ENCODE measurements around the gene SYS1.

Gene SYS1

GRCh38 chr20:45392733-45393132, 29.8 kb downstream of the SYS1 start:
- DNase-seq: no peak

DNA sequence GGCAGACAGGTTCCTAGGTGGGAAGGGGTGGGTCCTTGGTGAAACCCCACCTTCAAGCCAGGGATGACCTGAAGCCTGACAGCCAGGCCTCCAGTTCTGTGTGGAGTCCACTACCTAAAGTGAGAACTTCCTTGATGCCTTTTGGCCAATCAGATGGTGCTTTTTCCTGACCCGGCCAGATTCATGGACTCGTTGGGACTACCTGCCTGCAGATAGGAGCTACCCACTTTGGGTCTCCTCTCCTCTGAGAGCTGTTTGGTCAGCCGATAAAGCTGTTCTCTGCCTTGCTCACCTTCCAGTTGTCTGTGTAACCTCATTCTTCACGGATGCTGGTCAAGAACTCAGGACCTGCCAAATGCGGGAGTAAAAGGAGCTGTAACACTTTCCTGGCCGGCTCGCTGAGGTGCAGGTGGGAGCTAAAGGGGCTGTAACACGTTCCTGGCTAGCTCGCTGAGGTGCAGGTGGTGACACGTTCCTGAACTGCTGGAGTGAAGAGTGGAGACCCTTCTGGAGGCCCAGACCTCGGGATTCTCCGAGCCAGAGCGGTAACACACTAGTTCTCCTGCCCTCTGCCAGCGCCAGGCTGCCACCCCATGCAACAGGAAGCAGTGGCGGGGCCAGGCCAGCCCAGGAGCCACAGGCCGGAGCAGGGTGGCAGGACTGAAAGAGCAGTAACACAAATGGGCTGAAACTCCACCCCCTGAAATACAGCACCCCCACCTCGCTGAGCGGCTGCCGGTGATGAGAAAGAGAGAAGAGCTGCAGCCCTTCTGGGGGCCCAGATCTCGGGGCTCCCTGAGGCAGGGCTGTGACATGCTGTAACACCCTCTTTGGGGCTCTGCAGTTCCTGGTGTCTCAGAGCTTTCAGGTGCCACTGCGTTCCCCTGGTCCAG, 31.5 kb downstream of the SYS1 start:
- DNase-seq: no peak

DNA sequence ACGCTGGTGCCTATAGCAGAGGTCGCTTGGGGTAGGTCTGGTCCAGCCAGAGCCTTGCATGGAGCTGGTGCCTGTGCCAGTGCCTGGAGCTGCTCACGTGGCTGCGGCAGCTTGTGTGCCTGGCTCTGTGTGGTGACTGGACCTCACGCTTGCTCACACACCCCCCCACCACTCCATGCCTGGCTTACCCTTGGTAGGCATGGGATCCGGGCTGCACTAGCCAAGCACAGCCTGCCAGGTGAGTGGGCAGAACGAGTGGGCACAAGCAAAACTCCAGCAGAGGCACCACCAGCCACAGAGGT, 32.1 kb downstream of the SYS1 start:
- no peak for DNase-seq

GRCh38 chr20:45399018-45399417, 36.1 kb downstream of the SYS1 start:
- DNase-seq: no peak

DNA sequence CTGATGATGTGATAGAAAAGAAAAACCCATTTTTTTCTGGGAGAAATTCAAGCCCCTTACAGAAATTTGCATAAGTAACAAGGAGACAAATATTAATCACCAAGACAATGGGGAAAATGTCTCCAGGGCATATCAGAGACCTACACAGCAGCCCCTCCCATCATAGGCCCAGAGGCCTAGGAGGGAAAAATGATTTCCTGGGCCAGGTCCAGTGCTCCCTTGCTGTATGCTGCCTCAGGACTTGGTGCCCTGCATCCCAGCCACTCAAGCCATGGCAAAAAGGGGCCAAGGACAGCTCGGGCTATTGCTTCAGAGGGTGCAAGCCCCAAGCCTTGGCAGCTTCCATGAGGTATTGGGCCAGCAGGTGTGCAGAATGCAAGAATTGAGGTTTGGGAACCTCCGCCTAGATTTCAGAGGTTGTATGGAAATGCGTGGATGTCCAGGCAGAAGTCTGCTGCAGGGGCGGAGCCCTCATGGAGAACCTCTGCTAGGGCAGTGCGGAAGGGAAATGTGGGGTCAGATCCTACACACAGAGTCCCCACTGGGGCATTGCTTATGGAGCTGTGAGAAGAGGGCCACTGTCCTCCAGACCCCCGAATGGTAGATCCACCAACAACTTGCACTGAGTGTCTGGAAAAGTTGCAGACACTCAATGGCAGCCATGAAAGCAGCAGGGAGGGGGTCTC, 37.5 kb downstream of the SYS1 start:
- no peak for DNase-seq

DNA sequence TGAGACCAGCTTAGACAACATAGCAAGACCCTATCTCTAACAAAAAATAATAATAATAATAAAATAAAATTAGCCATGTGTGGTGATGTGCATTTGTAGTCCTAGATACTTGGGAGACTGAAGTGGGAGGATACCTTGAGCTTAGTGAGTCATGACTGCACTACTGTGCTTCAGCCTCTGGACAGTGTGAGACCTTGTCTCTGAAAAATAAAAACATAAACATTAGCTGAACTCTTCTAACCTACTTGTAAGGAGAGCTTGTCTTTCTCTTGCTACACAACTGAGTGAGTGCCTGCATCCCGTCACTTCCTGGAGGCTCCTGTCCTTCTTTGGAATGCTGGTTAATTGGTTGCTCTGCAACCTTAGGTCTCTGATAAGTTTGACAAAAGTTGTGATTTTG, 40.0 kb downstream of the SYS1 start:
- no peak for DNase-seq

DNA sequence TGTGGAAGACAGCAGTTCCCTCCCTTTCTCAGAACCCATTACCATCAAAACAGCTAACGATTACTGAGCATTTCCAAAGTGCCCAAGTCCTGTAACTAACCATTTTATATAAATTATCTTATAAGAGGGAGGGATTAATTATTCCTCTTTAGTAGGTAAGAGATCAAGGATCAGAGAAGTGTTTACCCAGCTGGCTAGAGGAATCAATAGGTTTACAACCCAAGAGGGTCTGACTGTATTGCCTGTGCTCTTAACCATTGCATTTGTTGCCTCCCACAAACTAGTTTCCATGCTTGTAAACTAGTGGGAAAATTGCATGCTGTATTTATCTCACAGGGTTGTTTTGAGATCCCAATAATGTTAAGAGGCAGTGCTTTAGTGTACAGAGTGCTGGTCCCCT, 41.5 kb downstream of the SYS1 start:
- no peak for DNase-seq

DNA sequence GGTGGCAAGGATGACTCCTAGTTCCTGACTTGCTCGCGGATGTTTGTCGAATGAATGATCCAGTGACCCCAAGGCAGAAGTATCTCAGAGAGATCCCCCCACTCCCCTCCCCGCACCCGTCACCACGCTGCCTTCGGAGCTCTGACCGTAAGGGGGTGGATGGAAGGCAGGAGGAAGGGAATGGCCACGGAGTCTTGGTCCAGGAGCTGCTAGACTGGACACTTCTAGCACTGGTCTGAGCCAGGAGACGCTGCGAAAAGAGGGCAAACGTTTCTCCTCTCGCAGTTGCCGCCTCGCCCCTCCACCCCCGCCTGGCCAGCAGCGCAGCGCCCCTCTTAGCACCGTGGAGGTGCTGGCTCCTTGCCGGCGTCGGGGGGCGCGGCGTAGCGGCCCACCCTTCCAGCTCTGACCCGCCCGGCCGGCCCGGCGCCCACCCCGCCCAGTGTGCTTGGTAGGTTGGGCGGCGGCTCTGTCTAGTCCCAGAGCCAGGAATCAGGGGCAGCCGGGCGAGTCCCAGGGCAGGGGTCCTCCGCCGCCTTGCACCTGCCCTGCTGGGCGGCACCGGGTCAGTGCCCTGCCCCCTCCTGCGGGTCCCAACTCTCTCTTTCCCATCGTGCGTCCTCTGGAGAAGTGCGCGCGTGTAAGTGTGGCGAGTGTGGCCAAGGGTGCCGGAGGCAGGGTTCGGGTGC, 42.8 kb downstream of the SYS1 start:
- no peak for DNase-seq

GRCh38 chr20:45406260-45407066, 43.5 kb downstream of the SYS1 start:
- peak; percentile 28 for DNase-seq

GRCh38 chr20:45407067-45407745, 44.2 kb downstream of the SYS1 start:
- no peak for DNase-seq

- no peak for DNase-seq
These were observed 45.1 kb downstream of the SYS1 start, which contains the start of gene DBNDD2 for GRCh38 chr20:45407783-45408645. Gene DBNDD2 (plus strand): TSS chr20:45408289. CDS start chr20:45408468, 179 bp downstream.

- peak; percentile 84 for DNase-seq
These were observed 45.8 kb downstream of the SYS1 start for GRCh38 chr20:45408646-45409213.

DNA sequence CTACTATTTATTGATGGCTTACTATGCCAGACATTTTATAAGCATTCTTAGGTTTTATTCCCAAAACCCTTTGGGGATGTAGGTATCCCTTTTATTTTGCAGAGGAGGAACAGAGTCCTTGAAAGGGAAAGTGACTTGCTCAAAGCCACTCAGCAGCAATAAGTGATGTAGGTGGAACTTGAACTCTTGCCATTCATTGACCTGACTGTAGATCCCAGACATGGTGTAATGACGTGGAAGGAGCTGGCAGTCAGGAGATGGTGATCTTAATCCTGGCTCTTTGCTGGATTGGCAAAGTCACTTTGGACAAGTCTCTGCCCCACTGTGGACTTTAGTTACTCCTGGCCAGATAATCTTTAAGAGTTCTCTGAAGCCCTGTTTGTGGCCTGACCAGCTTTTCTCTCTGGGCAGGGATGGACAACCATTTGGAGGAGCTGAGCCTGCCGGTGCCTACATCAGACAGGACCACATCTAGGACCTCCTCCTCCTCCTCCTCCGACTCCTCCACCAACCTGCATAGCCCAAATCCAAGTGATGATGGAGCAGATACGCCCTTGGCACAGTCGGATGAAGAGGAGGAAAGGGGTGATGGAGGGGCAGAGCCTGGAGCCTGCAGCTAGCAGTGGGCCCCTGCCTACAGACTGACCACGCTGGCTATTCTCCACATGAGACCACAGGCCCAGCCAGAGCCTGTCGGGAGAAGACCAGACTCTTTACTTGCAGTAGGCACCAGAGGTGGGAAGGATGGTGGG, 46.7 kb downstream of the SYS1 start:
- peak; percentile 57 for DNase-seq

- DNase-seq: no peak
These were observed 47.9 kb downstream of the SYS1 start for GRCh38 chr20:45410887-45411286.

- DNase-seq: no peak
These were observed 49.7 kb downstream of the SYS1 start for GRCh38 chr20:45412653-45413052.

GRCh38 chr20:45413479-45413878, 50.5 kb downstream of the SYS1 start:
- DNase-seq: no peak

DNA sequence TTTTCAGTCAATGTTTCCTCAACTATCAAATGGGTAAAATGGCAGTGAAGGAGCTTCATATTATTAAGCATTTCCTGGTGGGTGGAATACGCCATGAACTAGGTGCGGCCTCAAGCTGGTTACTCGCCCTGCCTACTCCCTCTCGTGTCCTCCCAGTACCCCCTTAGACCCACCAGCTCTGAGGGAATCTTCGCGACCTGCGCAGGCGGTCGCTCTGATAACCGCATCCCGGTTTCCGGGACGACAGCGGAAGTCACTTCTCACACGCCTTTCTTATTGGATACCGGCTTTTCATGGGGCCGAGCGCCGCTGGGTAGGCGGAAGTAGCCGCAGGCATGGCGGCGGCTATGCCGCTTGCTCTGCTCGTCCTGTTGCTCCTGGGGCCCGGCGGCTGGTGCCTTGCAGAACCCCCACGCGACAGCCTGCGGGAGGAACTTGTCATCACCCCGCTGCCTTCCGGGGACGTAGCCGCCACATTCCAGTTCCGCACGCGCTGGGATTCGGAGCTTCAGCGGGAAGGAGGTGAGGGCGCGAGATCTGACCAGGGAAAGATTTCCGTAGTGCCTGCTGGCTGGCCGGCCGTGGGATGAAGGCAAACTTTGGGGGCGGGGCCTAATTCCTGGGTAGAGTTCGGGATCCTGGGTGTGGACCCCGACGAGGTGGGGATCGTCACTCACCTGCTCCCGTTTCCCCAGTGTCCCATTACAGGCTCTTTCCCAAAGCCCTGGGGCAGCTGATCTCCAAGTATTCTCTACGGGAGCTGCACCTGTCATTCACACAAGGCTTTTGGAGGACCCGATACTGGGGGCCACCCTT, 53.1 kb downstream of the SYS1 start, which contains the start of gene PIGT:
PIGT (plus strand) TSS at position 320 of the 816 bp plus-strand sequence; CDS start at position 336, 16 bp downstream.
- peak; percentile 90 for DNase-seq

GRCh38 chr20:45416917-45417316, 54.0 kb downstream of the SYS1 start:
- DNase-seq: no peak
